Esophagus muscularis mucosa (tissue), 4 donors: ENCODE data around the gene MINAR1. TPM values are rescaled to one million over a fixed set of nuclear protein-coding genes. Genes with fewer than 3 reads are reported as not detected.

Source experiments
- DNase-seq: peaks from one replicate; pipeline ENCODE4 v3.0.0-alpha.2; 2017; ENCODE audit errors: extremely low spot score
- H3K27ac ChIP-seq, 4 donors: fragments of 200-600 bp; sonication (generic); replicated peaks in 1 of 4; 1 replicate in 3 of 4; 2 replicates in 1 of 4; pipeline ENCODE4 v1.5.1; 2016 to 2019; ENCODE audit warnings: mild to moderate bottlenecking in 1 of 4
- H3K27me3 ChIP-seq, 4 donors: fragments of 200-600 bp; sonication (generic); one replicate each; pipeline versions ENCODE4 v1.5.1 to v1.6.0; 2016 to 2019
- H3K36me3 ChIP-seq, 4 donors: fragments of 200-600 bp; sonication (generic); one replicate each; pipeline ENCODE4 v1.5.1; 2016 to 2019
- H3K4me1 ChIP-seq, 4 donors: fragments of 200-600 bp; sonication (generic); one replicate each; pipeline ENCODE4 v1.5.1; 2016 to 2019
- H3K4me3 ChIP-seq, 4 donors: fragments of 200-600 bp; sonication (generic); 1 replicate in 2 of 4; 2 replicates in 2 of 4; pipeline ENCODE4 v1.5.1; 2016 to 2019; ENCODE audit warnings: mild to moderate bottlenecking in 4 of 4, moderate library complexity in 1 of 4
- H3K9me3 ChIP-seq, 4 donors: fragments of 200-600 bp; sonication (generic); 1 replicate in 3 of 4; 2 replicates in 1 of 4; pipeline ENCODE4 v1.5.1; 2016 to 2019
- EP300 ChIP-seq: sonication (generic); formaldehyde crosslinking; IDR thresholded peaks from one replicate; pipeline ENCODE4 v1.6.1; 2017; ENCODE audit warnings: antibody characterized with exemption
- POLR2A ChIP-seq: fragments of 450-650 bp; IDR thresholded peaks from one replicate; pipeline ENCODE4 v1.6.1; 2017; ENCODE audit warnings: antibody characterized with exemption, moderate library complexity, mild to moderate bottlenecking, low read depth
- POLR2AphosphoS5 ChIP-seq, 2 donors: sonication (generic); formaldehyde crosslinking; IDR thresholded peaks; one replicate each; pipeline ENCODE4 v1.6.1; 2017; ENCODE audit warnings: antibody characterized with exemption in 2 of 2
- WGBS: methylation state at CpG from one replicate; pipeline ENCODE4 v1.1.5; 2018; 5-methylcytosine and 5-hydroxymethylcytosine counted together
- intact Hi-C: fragments of 100-400 bp; cut with DNase I; formaldehyde crosslinking; loops from one replicate; pipeline ENCODE4 v1.15.1; 2023
- total RNA-seq, 4 donors: library from RNA; depleted of rRNA; stranded (reverse); fragments of >200 nt; gene quantifications; one replicate each; pipeline versions ENCODE4 v1.1.0 to v1.2.1, GENCODE V29; 2016
- TF ChIP-seq, protein P1 (sequence below), 3 experiments: fragments of 200-600 bp in 2 of 3; fragments of 450-650 bp in 1 of 3; sonication (generic) in 2 of 3; IDR thresholded peaks; one replicate each; pipeline ENCODE4 v1.5.1; 2017 to 2019; ENCODE audit warnings: antibody characterized with exemption in 3 of 3, mild to moderate bottlenecking in 2 of 3, moderate library complexity in 1 of 3

The MINAR1 gene
- total RNA-seq, 4 donors from 2014 or later = 0.13 to 0.75 (median 0.46) TPM

DNA sequence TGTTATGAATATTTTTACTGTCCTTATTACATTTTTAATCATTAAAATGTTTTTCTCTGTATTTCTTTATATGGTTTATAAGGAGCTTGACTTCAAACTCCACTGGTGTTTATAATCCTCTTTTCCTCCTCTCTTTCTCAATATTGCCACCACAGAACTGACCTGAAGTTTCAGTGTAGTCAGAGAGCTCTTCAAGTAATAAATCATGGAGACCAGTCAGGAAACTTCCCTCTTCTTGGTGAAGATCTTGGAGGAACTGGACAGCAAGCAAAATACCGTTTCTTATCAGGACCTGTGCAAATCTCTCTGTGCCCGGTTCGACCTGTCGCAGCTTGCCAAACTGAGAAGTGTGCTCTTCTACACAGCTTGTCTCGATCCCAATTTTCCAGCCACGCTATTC lies 23.8 kb downstream of the MINAR1 start:
- Histone ChIP-seq H3K4me3 (no peak overlapping the region), H3K36me3 (no peaks in the 10 kb centered on the region), H3K27ac (no peak overlapping the region), H3K9me3 (no peaks in the 10 kb centered on the region), H3K27me3 (peaks cover 0 to 25% (median 2%) of the 10 kb centered on the region in 4 donors), H3K4me1 (no peaks in the 10 kb centered on the region)
- no peak for TF ChIP-seq EP300
- no peak for TF ChIP-seq POLR2A
- no peak for TF ChIP-seq POLR2AphosphoS5 (IDR thresholded peaks at IDR 0.05)
- TF ChIP-seq, protein P1, sequence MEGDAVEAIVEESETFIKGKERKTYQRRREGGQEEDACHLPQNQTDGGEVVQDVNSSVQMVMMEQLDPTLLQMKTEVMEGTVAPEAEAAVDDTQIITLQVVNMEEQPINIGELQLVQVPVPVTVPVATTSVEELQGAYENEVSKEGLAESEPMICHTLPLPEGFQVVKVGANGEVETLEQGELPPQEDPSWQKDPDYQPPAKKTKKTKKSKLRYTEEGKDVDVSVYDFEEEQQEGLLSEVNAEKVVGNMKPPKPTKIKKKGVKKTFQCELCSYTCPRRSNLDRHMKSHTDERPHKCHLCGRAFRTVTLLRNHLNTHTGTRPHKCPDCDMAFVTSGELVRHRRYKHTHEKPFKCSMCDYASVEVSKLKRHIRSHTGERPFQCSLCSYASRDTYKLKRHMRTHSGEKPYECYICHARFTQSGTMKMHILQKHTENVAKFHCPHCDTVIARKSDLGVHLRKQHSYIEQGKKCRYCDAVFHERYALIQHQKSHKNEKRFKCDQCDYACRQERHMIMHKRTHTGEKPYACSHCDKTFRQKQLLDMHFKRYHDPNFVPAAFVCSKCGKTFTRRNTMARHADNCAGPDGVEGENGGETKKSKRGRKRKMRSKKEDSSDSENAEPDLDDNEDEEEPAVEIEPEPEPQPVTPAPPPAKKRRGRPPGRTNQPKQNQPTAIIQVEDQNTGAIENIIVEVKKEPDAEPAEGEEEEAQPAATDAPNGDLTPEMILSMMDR (IDR thresholded peaks at IDR 0.05) = no peak
- intact Hi-C loops = no loop called here
- WGBS = 89% methylated on average over 6 of the region's 6 CpGs
- peak; percentile 31 for DNase-seq

GRCh38 chr15:79458491-79458890 lies 26.4 kb downstream of the MINAR1 start:
- intact Hi-C loops = no loop called here
- H3K9me3 ChIP-seq = no peaks in the 10 kb centered on the region
- 81% methylated on average over 6 of the region's 6 CpGs for WGBS
- H3K27ac ChIP-seq = no peak overlapping the region
- TF ChIP-seq POLR2AphosphoS5 (IDR thresholded peaks at IDR 0.05) (no peak), POLR2A (no peak), EP300 (no peak)
- TF ChIP-seq, protein P1 (IDR thresholded peaks at IDR 0.05) = no peak
- no peak for DNase-seq
- no peaks in the 10 kb centered on the region for H3K4me1 ChIP-seq
- H3K27me3 ChIP-seq = peaks cover 0 to 13% (median 0%) of the 10 kb centered on the region in 4 donors
- H3K4me3 ChIP-seq = no peak overlapping the region
- no peaks in the 10 kb centered on the region for H3K36me3 ChIP-seq

- no peaks in the 10 kb centered on the region for H3K36me3 ChIP-seq
- TF ChIP-seq POLR2A = no peak
- no peak for TF ChIP-seq EP300
- TF ChIP-seq, protein P1 (IDR thresholded peaks at IDR 0.05) = no peak
- no peak for TF ChIP-seq POLR2AphosphoS5 (IDR thresholded peaks at IDR 0.05)
- no peaks in the 10 kb centered on the region for H3K9me3 ChIP-seq
- peaks cover 0 to 13% (median 0%) of the 10 kb centered on the region in 4 donors for H3K27me3 ChIP-seq
- 100% methylated on average over 1 of the region's 1 CpG for WGBS
- no peaks in the 10 kb centered on the region for H3K4me1 ChIP-seq
- H3K4me3 ChIP-seq = no peak overlapping the region
- DNase-seq = no peak
- no peak overlapping the region for H3K27ac ChIP-seq
- intact Hi-C loops = no loop called here
These were observed 27.5 kb downstream of the MINAR1 start for GRCh38 chr15:79459666-79460065.

GRCh38 chr15:79463043-79463780 lies 31.1 kb downstream of the MINAR1 start:
- H3K27ac ChIP-seq = no peak overlapping the region
- TF ChIP-seq POLR2A (no peak), POLR2AphosphoS5 (IDR thresholded peaks at IDR 0.05) (no peak), EP300 (no peak)
- TF ChIP-seq, protein P1 (IDR thresholded peaks at IDR 0.05) = no peak
- no peaks in the 10 kb centered on the region for H3K9me3 ChIP-seq
- H3K36me3 ChIP-seq = no peaks in the 10 kb centered on the region
- no peak overlapping the region for H3K4me3 ChIP-seq
- intact Hi-C loops = no loop called here
- DNase-seq = no peak
- no peaks in the 10 kb centered on the region for H3K4me1 ChIP-seq
- H3K27me3 ChIP-seq = no peaks in the 10 kb centered on the region
- 84% methylated on average over 11 of the region's 18 CpGs for WGBS
